Dermis blood vessel endothelial cell (primary cell): ENCODE data around the gene ITGA11. TPM values are rescaled to one million over a fixed set of nuclear protein-coding genes. Genes with fewer than 3 reads are reported as not detected.

Experiments
- DNase-seq: peaks from one replicate; pipeline ENCODE4 v3.0.0; 2010
- total RNA-seq: library from RNA; depleted of rRNA; stranded (reverse); fragments of >200 nt; gene quantifications from 2 replicates; pipeline ENCODE4 v1.2.3, GENCODE V29; 2014

ITGA11 gene
- total RNA-seq, 1 donor from 2014 or later: 3.4 TPM

- DNase-seq: no peak
These were observed 45.2 kb downstream of the ITGA11 start for GRCh38 chr15:68386587-68387288.

GRCh38 chr15:68385671-68386586, 46.0 kb downstream of the ITGA11 start:
- no peak for DNase-seq

DNA sequence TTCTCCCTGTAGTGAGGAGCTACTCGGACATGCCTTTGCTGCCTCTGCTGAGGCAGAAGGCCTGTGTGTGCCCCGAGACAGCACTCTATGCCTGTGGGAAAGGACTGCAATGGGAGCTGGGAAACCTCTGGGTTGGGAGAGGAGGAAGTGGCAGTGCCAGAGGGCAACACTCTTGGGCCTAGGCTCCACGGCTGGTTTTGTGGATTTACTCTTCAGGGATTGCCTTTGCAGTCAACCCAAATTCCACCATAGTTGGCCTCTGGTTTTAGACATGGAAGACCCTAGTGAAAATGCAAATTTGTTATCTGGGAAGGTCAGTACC, 46.8 kb downstream of the ITGA11 start:
- DNase-seq: no peak

DNA sequence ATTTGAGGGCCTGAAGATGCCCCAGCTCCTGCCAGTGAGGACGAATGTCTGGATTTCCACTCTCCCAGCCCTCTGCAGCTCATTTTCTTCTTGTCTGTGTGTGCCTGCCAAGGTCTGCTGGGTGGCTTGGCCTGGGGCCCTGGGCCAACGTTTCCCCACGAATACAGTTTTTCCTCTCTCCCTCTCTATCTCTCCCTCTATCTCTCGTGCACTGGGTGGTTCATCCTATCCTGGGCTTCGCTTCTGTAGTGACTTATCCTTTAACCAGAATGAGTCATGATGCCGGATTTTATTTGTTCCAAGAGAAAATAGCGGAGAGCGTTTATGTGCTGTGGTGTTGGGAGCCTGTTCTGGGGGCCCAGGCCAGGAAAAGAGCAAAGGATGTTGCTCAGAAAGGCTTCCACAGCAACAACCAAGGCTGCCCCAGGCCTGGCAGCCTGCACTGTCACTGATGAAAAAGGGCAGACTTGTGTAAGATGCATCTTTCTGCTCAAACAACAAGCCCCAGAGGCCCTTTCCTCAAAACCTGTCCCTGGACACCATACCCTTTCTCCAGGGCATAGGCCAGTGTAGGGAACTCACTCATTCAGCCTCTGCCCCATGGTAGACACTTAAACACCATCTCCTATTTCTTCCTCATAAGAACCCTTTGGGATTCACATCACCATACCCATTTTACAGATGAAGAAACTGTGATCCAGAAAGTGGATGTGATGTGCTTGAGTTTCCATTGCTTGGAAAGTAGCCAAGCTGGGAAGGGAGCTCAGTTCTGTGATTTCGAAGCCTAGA, 47.3 kb downstream of the ITGA11 start:
- peak; percentile 80 for DNase-seq

- DNase-seq: peak; percentile 80
These were observed 48.5 kb downstream of the ITGA11 start for GRCh38 chr15:68383161-68384074.

- DNase-seq: no peak
These were observed 49.5 kb downstream of the ITGA11 start for GRCh38 chr15:68382286-68383007.

DNA sequence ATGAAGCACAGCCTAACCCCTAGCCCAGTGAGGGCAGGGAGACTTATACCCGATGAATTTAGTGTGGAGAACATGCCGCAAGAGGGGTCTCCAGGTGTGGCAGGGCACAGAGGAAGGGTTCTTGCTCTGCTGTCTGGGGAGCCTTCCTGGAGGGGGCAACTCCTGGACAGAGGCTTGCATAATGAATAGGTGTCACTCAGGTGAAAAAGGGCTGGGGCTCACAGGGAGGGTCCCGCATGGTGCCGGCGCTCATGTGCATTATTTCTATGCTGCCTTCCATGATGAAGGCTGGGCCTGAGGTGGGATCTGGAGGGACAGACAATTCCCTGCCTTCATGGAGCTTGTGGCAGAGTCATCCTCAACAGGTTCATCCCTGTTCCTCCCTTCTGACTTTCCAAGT, 51.5 kb downstream of the ITGA11 start:
- no peak for DNase-seq

GRCh38 chr15:68379759-68380290, 52.1 kb downstream of the ITGA11 start:
- peak; percentile 77 for DNase-seq

- DNase-seq: no peak
These were observed 52.8 kb downstream of the ITGA11 start for GRCh38 chr15:68379058-68379758.

DNA sequence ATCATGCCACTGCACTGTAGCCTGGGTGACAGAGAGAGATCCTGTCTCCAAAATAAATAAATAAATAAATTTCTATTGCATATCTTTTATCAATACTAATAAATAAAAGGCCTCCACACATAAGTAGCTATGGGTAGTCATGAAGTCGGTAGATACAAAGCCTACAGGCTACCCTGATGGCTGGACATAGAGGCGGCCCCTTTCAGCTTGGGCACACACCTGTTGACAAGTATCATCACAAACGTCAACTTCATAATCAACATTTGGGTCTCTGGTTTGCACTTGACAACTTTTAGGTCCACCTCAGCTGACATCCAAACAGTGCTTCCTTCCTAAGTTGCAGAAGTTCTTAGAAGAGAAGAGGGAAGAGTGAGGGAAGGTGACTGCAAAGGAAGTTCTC, 53.4 kb downstream of the ITGA11 start:
- no peak for DNase-seq

GRCh38 chr15:68377766-68378165, 54.2 kb downstream of the ITGA11 start:
- no peak for DNase-seq

GRCh38 chr15:68376447-68377060, 55.4 kb downstream of the ITGA11 start:
- no peak for DNase-seq

- no peak for DNase-seq
These were observed 56.2 kb downstream of the ITGA11 start for GRCh38 chr15:68375716-68376220.

DNA sequence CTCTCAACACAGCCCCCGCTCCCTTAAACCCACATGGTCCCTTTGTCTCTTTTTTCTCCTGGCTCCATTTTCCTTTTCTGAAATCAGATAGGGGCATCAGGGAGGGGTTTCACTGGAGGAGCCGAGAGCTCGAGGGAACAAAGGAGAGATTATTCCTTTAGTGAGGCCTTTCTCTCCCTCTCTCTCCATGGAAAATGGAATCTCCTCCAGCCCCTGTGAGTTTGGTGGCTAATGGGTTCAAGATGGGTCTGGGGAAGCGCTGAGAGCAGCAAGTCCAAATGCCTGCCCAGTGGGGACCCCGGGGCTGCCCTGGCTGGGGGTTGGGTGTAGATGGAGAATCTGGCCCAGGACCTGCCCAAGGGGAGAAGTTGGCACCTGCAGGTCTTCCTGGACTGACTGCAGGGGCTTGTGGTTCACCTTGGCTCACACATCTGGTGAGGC, 56.8 kb downstream of the ITGA11 start:
- no peak for DNase-seq

DNA sequence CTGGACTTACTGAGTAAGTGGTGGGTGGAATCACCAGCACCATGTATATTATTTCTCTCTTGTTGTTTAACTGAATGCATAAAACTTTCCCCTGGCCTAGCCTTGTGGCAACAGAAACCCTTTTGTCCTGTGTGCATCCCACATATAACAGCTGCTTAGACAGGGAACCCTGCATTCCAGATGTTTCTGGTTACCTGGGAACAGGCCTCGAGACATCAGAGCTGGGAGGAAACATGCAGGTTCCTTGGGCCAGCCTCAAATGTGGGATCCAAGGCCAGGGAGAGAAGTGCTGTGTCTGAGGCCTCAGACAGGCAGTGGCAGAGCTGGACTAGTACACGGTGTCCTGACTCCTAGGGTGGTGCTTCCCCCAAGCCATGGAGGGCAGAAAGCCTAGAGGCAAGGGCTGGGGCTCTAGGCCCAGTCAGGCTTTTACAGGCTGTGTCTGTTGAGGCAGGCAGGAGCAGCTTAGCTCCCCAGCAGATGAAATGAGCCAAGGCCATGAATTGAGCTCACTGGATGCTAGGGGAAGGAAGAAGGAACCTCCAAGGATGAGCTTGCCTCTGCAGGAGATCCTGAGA, 57.7 kb downstream of the ITGA11 start:
- no peak for DNase-seq

DNA sequence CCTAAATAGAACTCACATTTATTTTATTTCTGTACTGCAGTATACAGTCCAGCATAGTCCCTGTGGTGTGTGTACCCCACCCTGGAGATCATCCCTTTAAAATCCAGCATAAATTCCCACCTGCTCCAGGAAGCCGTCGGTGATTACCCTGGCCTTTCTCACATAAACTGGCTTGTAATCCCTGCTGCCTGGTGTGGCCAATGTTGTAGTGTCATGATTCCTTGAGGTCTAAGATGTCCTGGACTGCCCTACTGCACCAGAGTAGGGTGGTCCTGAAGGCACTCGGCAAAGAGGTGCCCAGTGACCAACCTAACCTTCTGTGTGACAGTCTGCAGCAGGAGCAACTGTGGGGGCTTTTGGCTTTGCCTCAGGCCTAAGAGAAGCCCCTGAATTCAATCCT, 58.9 kb downstream of the ITGA11 start:
- DNase-seq: no peak

DNA sequence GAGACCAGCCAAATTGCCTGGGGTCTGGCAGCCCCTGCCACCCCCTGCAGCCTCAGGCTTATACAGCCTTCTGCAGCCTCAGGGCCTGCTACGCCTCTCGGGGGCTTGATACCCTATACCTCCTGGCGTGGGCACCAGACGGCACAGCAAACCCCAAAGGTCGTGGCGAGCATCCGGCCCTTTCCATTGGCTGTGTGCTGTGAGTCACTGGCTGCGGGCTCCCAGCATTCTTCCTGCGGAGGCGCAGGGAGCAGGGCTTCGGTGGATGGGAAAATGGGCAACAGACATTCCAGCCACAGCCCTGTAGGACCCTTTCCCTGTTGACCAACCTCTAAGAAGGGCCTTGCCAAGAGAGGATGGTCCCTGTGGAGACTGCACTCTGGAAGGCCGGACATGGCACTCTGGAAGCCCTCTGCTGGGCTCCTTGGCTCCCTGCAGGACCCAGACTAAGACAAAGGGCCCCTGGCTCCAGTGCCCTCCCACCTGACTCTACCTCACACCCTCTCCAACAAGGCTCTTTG, 59.6 kb downstream of the ITGA11 start:
- DNase-seq: peak; percentile 76

DNA sequence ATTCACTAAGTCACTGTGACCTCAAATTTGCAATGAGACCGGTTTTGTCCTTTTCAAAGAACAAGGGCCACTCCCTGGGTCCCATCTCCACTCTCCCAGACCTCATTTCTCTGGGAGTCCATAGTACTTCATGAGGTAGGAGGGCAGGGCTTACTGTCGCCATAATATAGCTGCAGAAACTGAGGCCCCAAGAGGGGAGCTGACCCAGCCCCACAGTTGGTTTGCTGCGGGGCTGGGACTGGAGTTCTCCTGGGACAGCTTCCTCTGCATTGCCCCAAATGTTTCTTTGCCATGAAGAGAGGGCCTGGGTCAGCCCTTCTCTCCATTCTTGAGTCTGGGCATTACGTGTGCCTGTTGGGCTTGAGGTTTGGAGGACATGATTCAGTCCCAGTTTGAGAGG, 60.1 kb downstream of the ITGA11 start:
- DNase-seq: no peak

- DNase-seq: no peak
These were observed 60.8 kb downstream of the ITGA11 start for GRCh38 chr15:68371160-68371559.
